Lower leg skin (tissue), 3 donors: ENCODE measurements around the gene BHLHE40.

Source experiments
- CTCF ChIP-seq, 3 donors: fragments of 450-650 bp; IDR thresholded peaks; one replicate each; pipeline ENCODE4 v1.5.1; 2016; ENCODE audit warnings: antibody characterized with exemption in 3 of 3, mild to moderate bottlenecking in 3 of 3, moderate library complexity in 2 of 3
- POLR2A ChIP-seq, 2 donors: fragments of 450-650 bp; IDR thresholded peaks; one replicate each; pipeline ENCODE4 v1.6.1; 2016 to 2017; ENCODE audit warnings: antibody characterized with exemption in 2 of 2, mild to moderate bottlenecking in 1 of 2, moderate library complexity in 1 of 2

- no peak for TF ChIP-seq CTCF (IDR thresholded peaks at IDR 0.05)
- TF ChIP-seq POLR2A (IDR thresholded peaks at IDR 0.05), result no peak
Measured at GRCh38 chr3:5006755-5007202, 27.5 kb downstream of the BHLHE40 start.
